HCT116 (cell line): ENCODE results near the gene NELL1.

Experiments
- CEBPB ChIP-seq: IDR thresholded peaks from 2 replicates; pipeline ENCODE4 v1.6.1; 2012; ENCODE audit warnings: low read depth
- EGR1 ChIP-seq: IDR thresholded peaks from 2 replicates; pipeline ENCODE4 v1.6.1; 2012; ENCODE audit warnings: low read depth
- EZH2 ChIP-seq: fragments of 200-600 bp; sonication (generic); IDR thresholded peaks from 2 replicates; pipeline ENCODE4 v1.6.1; 2017; ENCODE audit warnings: antibody characterized with exemption, mixed run types
- EZH2phosphoT487 ChIP-seq: fragments of 200-600 bp; IDR thresholded peaks from 2 replicates; pipeline ENCODE4 v1.6.1; 2018; ENCODE audit warnings: antibody characterized with exemption, borderline replicate concordance
- FOSL1 ChIP-seq: IDR thresholded peaks from 2 replicates; pipeline ENCODE4 v1.6.1; 2012; ENCODE audit warnings: low read depth
- POLR2A ChIP-seq: IDR thresholded peaks from 2 replicates; pipeline ENCODE4 v1.7.0; 2011; ENCODE audit warnings: borderline replicate concordance; ENCODE audit not compliant: insufficient read depth, insufficient read length; ENCODE audit errors: extremely low read depth
- POLR2AphosphoS5 ChIP-seq: IDR thresholded peaks from 2 replicates; pipeline ENCODE4 v1.6.1; 2011; ENCODE audit warnings: mild to moderate bottlenecking, low read depth, low read length, moderate library complexity
- RAD21 ChIP-seq: IDR thresholded peaks from 2 replicates; pipeline ENCODE4 v1.6.1; 2012; ENCODE audit warnings: low read depth, mild to moderate bottlenecking
- SIN3A ChIP-seq: IDR thresholded peaks from 2 replicates; pipeline ENCODE4 v1.6.1; 2012; ENCODE audit warnings: low read depth
- SP1 ChIP-seq: IDR thresholded peaks from 2 replicates; pipeline ENCODE4 v1.6.1; 2012; ENCODE audit warnings: low read depth
- YY1 ChIP-seq: IDR thresholded peaks from 2 replicates; pipeline ENCODE4 v1.6.1; 2011; ENCODE audit warnings: low read length, low read depth, moderate library complexity, mild to moderate bottlenecking; ENCODE audit not compliant: insufficient replicate concordance; ENCODE audit errors: extremely low read depth
- ZFX ChIP-seq: fragments of 450-650 bp; IDR thresholded peaks from 2 replicates; pipeline ENCODE4 v1.6.1; 2017
- TF ChIP-seq, protein P1 (sequence below), 3 experiments: fragments of 200-600 bp in 1 of 3; sonication (generic) in 1 of 3; IDR thresholded peaks in 2 of 3; conservative IDR thresholded peaks in 1 of 3; 2 replicates each; pipeline ENCODE4 v1.5.1; 2012 to 2017; ENCODE audit warnings: low read depth in 2 of 3, low read length in 2 of 3, antibody characterized with exemption in 1 of 3, borderline replicate concordance in 1 of 3, control low read depth in 1 of 3, mild to moderate bottlenecking in 1 of 3, mixed read lengths in 1 of 3, mixed run types in 1 of 3, moderate library complexity in 1 of 3; ENCODE audit not compliant: insufficient read depth in 1 of 3
- TF ChIP-seq, protein P2 (sequence below): IDR thresholded peaks from 2 replicates; pipeline ENCODE4 v1.6.1; 2012; ENCODE audit warnings: low read depth

DNA sequence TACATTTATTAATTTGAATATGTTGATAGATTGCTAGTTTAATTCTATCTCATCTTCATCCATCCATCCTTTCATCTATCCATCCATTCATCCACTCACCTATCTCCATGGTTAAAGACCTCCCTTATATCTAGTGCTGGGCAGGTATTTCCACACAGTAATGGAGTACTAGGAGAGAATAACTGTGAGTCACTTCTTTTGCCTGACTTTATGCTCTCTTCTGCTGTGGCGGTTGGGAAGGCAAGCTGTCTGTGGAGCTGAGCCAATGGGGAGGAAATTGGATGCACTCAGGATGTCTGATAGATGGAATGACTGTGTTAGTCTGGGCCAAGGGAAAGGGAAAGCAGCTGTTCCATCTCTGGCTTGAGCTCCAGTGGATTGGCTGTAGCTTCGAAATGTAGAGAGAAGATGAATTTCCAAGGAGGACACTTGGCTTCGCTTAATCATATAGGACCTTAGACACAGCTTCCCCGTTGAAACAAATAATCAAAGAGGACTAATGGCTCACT, 60.3 kb downstream of the NELL1 start:
- TF ChIP-seq EZH2 (no peak), RAD21 (no peak), EZH2phosphoT487 (no peak), POLR2A (no peak), CEBPB (no peak), POLR2AphosphoS5 (no peak), SIN3A (no peak), YY1 (no peak), EGR1 (no peak), SP1 (no peak), ZFX (no peak), FOSL1 (no peak)
- TF ChIP-seq, protein P1, sequence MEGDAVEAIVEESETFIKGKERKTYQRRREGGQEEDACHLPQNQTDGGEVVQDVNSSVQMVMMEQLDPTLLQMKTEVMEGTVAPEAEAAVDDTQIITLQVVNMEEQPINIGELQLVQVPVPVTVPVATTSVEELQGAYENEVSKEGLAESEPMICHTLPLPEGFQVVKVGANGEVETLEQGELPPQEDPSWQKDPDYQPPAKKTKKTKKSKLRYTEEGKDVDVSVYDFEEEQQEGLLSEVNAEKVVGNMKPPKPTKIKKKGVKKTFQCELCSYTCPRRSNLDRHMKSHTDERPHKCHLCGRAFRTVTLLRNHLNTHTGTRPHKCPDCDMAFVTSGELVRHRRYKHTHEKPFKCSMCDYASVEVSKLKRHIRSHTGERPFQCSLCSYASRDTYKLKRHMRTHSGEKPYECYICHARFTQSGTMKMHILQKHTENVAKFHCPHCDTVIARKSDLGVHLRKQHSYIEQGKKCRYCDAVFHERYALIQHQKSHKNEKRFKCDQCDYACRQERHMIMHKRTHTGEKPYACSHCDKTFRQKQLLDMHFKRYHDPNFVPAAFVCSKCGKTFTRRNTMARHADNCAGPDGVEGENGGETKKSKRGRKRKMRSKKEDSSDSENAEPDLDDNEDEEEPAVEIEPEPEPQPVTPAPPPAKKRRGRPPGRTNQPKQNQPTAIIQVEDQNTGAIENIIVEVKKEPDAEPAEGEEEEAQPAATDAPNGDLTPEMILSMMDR (IDR thresholded peaks at IDR 0.05 in 2 of 3, conservative IDR thresholded peaks at IDR 0.05 in 1 of 3; ENCODE audit: borderline replicate concordance in 1 of 3, insufficient read depth in 1 of 3, low read depth in 2 of 3, low read length in 2 of 3) = no peak
- TF ChIP-seq, protein P2, sequence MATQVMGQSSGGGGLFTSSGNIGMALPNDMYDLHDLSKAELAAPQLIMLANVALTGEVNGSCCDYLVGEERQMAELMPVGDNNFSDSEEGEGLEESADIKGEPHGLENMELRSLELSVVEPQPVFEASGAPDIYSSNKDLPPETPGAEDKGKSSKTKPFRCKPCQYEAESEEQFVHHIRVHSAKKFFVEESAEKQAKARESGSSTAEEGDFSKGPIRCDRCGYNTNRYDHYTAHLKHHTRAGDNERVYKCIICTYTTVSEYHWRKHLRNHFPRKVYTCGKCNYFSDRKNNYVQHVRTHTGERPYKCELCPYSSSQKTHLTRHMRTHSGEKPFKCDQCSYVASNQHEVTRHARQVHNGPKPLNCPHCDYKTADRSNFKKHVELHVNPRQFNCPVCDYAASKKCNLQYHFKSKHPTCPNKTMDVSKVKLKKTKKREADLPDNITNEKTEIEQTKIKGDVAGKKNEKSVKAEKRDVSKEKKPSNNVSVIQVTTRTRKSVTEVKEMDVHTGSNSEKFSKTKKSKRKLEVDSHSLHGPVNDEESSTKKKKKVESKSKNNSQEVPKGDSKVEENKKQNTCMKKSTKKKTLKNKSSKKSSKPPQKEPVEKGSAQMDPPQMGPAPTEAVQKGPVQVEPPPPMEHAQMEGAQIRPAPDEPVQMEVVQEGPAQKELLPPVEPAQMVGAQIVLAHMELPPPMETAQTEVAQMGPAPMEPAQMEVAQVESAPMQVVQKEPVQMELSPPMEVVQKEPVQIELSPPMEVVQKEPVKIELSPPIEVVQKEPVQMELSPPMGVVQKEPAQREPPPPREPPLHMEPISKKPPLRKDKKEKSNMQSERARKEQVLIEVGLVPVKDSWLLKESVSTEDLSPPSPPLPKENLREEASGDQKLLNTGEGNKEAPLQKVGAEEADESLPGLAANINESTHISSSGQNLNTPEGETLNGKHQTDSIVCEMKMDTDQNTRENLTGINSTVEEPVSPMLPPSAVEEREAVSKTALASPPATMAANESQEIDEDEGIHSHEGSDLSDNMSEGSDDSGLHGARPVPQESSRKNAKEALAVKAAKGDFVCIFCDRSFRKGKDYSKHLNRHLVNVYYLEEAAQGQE = no peak
